NB4 (cell line): Measurements from ENCODE around the gene MYO1E.

Source experiments
- CTCF ChIP-seq: IDR thresholded peaks from one replicate; pipeline ENCODE4 v1.5.1; 2012; ENCODE audit warnings: low read depth, low read length
- MYC ChIP-seq: IDR thresholded peaks from 2 replicates; pipeline ENCODE4 v1.6.1; 2011; ENCODE audit warnings: low read depth, low read length
- POLR2A ChIP-seq: IDR thresholded peaks from 2 replicates; pipeline ENCODE4 v1.6.1; 2011; ENCODE audit warnings: mild to moderate bottlenecking; ENCODE audit not compliant: insufficient read length; ENCODE audit errors: extremely low read depth
- TF ChIP-seq, protein P1 (sequence below): IDR thresholded peaks from 2 replicates; pipeline ENCODE4 v1.6.1; 2011; ENCODE audit warnings: low read depth, low read length

- no peak for TF ChIP-seq POLR2A
- no peak for TF ChIP-seq CTCF
- TF ChIP-seq, protein P1, sequence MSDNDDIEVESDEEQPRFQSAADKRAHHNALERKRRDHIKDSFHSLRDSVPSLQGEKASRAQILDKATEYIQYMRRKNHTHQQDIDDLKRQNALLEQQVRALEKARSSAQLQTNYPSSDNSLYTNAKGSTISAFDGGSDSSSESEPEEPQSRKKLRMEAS = no peak
- no peak for TF ChIP-seq MYC
Measured at GRCh38 chr15:59105854-59106253, 266.8 kb downstream of the MYO1E start.
